ENCODE results near the gene STPG3.
A peak's percentile ranks its signal among the peaks of the same experiment; 100 is the strongest.

Gene STPG3

DNA sequence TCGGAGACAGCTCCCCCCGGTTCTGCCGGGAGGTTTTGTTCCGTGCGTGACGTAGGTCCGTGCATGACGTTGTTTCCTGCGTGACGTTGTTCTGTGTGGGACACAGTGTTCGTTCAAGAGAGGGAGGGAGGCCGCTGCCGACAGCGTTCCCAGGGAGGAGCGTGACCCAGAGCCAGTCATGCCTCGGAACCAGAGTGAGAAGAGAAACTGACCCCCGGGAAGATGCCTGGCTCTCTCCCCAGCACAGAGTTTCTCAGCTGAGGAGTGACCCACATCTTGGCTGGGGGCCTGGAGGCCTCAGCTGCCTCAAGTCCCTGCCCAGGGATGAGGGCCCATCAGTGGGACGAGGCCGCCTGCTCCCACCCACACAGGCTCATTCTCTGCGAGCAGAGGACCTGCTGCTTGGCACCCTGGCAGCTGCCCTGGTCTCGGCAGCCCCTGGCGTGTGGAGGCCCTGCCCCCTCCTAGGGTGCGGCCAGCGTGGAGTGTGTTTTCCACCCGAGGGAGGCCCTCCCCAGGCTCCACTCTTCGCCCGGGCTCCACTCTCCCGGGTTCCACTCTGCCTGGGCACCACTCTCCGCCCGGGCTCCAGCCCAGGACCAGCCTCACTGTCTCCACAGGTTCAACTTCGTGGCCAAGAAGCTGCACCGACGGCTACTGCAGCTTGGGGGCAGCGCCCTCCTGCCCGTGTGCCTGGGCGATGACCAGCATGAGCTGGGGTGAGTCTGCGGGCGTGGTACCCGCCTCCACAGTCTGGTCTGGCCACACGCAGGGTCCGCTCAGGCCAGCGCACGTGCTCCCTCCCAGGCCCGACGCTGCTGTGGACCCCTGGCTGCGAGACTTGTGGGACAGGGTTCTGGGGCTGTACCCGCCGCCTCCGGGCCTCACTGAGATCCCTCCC lies 37.7 kb upstream of the STPG3 start:
- TF ChIP-seq CTCF (conservative IDR thresholded peaks at IDR 0.05): peak; percentile 30
- H3K27ac ChIP-seq: no peak overlapping the region

DNA sequence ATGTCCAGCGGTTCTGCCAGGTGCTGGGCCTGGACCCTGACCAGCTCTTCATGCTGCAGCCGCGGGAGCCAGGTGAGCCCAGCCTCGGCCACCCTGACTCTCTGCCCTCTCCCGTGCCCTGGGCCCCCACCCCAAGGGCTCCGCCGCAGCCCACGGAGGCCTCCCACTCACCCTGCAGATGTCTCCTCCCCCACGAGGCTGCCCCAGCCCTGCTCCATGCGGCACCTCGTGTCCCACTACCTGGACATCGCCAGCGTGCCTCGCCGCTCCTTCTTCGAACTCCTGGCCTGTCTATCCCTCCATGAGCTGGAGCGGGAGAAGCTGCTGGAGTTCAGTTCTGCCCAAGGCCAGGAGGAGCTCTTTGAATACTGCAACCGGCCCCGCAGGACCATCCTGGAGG lies 36.5 kb upstream of the STPG3 start:
- no peak for TF ChIP-seq CTCF (conservative IDR thresholded peaks at IDR 0.05)
- no peak overlapping the region for H3K27ac ChIP-seq

DNA sequence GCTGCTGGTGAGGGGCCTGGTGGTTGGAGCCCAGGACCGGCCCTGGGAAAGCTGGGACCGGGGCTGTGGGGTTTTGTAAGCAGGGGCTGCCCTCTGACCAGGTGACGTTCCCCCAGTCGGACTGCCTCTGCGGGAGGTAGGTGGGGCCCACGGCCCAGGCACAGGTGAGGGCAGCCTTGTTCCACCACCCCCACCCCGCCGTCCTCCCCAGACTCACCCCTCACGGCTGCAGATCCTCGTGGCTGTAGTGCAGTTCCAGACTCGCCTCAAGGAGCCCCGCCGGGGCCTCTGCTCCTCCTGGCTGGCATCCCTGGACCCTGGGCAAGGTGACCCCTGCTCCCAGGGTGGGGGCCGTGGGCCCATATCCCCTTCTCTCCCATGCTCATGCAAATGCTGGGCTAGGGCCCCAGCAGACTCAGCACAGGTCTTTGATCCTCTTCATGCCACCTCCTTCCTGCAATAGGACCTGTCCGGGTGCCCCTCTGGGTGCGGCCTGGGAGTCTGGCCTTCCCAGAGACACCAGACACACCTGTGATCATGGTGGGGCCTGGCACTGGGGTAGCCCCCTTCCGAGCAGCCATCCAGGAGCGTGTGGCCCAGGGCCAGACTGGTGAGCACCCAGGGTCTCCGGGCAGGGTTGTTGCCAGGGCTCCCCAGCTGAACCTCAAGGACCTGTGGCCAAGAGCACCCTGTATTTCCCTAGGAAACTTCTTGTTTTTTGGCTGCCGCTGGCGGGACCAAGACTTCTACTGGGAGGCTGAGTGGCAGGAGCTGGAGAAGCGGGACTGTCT lies 35.7 kb upstream of the STPG3 start:
- peak overlapping the region; percentile 97; the same call in 1 of the 2 replicates for H3K27ac ChIP-seq
- TF ChIP-seq CTCF (conservative IDR thresholded peaks at IDR 0.05): no peak

GRCh38 chr9:137216188-137216965 lies 34.7 kb upstream of the STPG3 start:
- no peak for TF ChIP-seq CTCF (conservative IDR thresholded peaks at IDR 0.05)
- peak overlapping the region; percentile 97 for H3K27ac ChIP-seq

GRCh38 chr9:137217276-137218211 lies 33.5 kb upstream of the STPG3 start:
- peak overlapping the region; percentile 97 for H3K27ac ChIP-seq

More at GRCh38 chr9:137217276-137218211, 33.5 kb upstream of the STPG3 start:
- no peak; the same call in 1 of the 2 replicates for TF ChIP-seq CTCF (conservative IDR thresholded peaks at IDR 0.05)

All from VCaP (cell line).